HG03378 (cell line): ENCODE data around the gene SYK.
"Not testable (repeated sequence)": the region's sequence is repeated elsewhere in the genome, so short reads cannot be mapped to it uniquely, and the experiment has no call there.

ENCODE experiments used
- ATAC-seq: cut with Tn5 transposase; IDR thresholded peaks from one replicate; pipeline ENCODE4 v1.9.1; 2021; ENCODE audit warnings: mild to moderate bottlenecking, moderate library complexity; ENCODE audit not compliant: unreplicated experiment

The SYK gene

GRCh38 chr9:90872835-90873294, 71.2 kb downstream of the SYK start:
- ATAC-seq, result no peak

DNA sequence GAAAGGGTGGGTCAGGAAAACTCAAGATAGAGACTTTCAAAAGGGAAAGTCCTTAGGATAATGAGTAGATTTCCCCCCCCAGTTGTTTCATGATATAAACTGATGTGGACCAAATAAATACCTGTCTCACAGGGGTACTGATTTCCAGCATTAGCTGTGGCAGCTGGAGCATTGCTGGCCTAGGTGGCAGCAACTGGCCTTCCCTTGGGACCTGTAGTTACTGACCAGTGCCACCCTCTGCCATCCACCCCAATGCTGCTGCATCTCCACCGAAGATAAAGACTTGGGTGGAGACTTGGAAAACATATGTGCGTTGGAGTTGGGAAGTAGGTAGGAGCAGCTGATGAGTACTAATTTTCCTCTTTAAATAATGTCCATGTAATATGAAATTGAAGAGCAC, 71.8 kb downstream of the SYK start:
- ATAC-seq, result no peak

DNA sequence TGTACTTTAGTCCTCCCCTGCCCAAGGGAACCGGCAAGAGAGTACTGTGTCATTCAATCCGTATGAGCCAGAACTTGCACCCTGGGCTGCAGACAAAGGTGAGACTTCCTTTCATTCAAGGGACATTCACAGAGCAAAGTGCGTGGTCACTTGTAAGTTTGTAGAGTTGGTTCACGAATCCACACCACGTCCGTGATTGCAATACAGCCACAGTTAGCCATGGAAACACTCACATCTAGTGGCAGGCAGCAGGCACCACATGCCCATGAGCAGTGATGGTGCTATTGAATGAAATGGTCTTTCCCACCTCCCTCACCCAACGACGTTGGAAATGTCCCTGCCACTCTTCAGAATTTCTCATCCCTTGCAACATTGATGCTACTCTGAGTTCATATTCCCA, 72.6 kb downstream of the SYK start:
- ATAC-seq, result no peak

DNA sequence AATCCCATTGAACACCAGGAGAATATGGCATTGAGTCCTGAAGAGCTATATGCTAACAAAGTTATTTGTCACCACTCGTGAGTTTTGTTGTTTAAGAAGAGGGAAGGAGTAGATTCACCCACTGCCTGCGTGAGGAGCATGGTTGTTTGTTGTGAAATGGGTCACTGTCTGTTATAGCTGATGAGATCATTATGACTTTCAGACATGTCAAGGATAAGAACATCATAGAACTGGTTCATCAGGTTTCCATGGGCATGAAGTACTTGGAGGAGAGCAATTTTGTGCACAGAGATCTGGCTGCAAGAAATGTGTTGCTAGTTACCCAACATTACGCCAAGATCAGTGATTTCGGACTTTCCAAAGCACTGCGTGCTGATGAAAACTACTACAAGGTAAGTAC, 76.9 kb downstream of the SYK start:
- no peak for ATAC-seq

- ATAC-seq, result no peak
These were observed 78.4 kb downstream of the SYK start for GRCh38 chr9:90880066-90880465.

DNA sequence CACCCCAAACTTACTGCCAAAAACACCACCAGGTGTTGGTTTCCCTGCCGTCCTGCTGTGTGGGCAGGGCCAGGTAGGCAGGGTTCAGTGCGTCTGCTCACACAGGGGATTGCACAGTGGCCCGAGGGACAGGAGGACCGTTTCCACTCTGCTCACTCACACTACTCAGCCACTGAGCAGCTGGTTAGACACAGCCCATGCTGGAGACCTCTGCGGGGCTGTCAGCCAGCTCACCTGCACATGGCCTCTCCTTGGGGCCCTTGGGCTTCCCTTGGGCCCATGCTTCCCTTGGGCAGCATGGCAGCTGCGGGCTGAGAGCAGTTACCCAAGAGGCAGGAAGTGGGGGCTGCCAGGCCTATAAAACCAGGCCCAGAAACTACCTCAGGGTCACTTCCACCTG, 79.0 kb downstream of the SYK start:
- no peak for ATAC-seq

- no peak for ATAC-seq
These were observed 80.0 kb downstream of the SYK start for GRCh38 chr9:90881648-90882047.

DNA sequence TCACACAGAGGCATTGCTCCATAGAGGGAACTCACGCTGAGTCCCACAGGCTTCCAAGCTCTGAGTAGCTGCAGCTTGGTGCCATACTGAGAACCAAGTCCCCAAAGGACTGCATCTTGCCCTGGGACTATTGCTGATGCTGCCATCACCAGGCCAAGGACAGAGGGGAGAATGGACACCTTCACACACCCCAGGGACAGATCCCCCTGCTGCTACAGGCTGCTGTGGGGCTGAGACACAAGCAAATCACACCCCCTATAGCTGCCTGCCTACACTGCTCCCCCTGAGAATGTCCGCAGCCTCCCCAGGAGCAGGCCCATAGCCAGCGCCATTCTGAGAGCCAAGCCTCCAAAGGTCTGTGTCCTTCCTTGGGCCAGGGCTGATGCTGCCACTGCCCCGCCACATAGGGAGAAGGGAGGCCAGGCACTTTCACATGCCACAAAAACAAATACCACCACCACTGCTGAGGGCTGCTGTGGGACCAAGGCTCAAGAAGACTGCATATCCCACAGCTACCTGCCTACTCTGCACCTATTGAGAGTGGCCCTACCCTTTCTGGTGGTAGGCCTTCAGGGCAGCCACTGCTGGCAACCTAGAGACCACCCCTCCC, 81.5 kb downstream of the SYK start:
- no peak for ATAC-seq

- no peak for ATAC-seq
These were observed 82.0 kb downstream of the SYK start for GRCh38 chr9:90883661-90884060.

DNA sequence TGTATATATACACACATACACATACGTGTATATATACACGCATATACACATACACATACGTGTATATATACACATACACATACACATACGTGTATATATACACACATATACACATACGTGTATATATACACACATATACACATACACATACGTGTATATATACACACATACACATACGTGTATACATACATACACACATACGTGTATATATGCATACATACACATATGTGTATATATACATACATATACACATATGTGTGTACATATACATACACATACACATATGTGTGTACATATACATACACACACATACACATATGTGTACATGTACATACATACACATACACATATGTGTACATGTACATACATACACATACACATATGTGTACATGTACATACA, 82.6 kb downstream of the SYK start:
- no peak for ATAC-seq

DNA sequence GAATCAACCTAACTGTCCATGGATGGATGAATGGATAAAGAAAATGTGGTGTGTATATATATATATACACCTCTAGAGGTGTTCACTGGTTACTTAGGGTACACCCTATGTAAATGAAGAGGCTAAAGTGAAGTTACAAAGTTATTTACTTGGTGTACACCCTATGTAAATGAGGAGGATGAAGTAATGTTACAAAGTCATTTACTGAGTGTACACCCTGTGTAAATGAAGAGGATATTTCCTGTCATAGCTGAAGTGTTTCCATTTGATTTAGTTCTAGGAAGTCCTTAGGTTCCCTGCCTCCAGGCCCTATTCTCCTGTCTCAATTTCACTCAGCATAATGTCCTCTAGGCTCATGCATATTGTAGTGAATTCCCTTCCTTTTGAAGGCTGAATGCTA, 85.2 kb downstream of the SYK start:
- not testable (repeated sequence) for ATAC-seq

DNA sequence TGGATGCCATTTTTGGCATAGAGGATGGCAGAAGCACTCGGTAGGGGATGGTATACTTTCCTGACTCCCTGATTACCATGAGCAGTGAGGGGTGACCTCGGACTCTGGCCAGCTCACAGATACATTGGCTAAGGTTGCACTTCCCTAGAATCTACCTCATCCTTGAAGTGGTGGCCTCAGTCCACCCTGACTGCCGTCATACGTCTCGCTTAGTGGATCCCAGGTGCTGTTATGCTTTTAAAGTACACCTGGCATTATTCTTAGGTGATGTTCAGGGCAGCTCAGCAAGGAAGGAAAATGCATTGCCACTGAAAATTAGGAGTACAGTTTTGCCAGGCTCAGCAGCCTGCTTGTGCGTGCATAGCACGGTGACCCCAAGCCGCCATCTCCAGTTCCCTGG, 87.3 kb downstream of the SYK start:
- no peak for ATAC-seq

GRCh38 chr9:90890146-90890810, 88.7 kb downstream of the SYK start:
- no peak for ATAC-seq

GRCh38 chr9:90891308-90892040, 89.9 kb downstream of the SYK start:
- ATAC-seq, result no peak

DNA sequence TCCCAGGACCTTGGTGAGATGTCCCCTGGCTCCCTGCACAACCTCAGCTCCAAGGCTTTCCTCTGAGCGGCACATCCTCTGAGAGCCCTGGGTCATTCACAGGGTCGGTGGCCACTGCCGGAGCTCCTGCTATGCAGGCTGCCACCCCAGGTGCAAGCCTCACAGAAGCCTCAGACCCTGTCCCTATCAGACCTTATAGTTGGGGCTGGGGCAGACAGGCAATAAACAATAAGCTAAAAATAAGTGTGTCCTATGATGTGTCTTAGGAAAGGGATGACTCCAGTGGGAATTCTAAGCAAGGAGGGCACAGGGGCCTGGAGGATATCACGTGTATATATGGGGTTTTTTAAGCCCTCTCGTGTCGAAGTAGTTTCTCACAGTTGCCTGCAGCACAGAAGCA, 91.3 kb downstream of the SYK start:
- no peak for ATAC-seq

DNA sequence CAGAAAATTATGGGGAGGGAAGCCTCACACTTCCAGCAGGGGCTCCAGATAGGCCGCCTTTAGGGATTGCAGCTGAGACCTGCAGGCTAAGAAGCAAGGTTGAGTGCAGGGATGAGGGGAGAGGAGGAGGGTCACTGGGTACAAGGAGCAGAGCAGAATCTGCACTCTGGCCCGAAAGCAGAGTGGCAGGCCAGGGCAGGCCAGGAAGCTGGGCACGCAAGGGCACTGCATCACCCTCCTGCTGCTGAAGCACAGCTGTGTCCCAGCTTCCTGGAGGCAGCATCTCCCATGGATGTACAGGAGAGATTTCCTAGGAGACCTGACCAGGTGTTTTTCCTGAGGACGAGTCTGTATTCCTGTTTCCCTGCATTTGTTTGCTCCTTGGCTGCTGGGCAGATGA, 92.1 kb downstream of the SYK start:
- no peak for ATAC-seq

- no peak for ATAC-seq
These were observed 93.5 kb downstream of the SYK start for GRCh38 chr9:90894986-90895687.

- no peak for ATAC-seq
These were observed 94.2 kb downstream of the SYK start for GRCh38 chr9:90895786-90896185.

DNA sequence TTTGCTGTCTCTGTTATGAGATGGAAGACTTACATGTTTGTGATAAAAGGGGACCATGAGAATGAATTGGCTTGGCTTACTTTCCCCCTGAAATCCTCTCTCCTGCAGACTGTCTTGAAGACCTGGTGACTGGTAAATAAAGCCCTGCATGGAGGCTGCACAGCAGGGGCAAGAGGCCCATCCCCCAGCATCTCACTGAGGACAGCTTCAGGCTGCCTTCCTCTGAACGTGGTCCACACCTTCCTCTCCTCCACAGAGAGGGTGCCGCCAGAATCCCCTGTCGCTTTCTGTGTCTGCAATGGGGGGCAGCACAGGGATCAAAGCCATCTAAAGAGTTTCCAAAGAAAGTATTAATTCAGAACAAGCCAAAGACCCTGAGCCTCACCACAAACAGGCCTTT, 94.6 kb downstream of the SYK start:
- no peak for ATAC-seq

GRCh38 chr9:90898228-90898627, 96.6 kb downstream of the SYK start:
- ATAC-seq, result no peak

DNA sequence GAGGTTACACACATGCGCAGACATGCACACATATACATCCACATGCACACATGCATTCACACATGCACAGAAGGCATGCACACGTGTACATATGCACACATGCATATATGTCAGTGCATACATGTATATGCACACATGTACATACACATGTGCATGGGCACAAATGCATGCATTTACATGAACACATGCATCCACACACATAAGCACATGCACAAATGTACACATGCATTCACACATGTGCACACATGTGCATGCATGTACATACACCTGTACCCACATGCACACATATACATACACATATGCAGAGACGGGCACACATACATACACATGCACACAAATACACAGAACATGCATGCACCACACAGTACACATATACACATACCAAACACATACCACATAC, 97.7 kb downstream of the SYK start:
- ATAC-seq, result no peak

DNA sequence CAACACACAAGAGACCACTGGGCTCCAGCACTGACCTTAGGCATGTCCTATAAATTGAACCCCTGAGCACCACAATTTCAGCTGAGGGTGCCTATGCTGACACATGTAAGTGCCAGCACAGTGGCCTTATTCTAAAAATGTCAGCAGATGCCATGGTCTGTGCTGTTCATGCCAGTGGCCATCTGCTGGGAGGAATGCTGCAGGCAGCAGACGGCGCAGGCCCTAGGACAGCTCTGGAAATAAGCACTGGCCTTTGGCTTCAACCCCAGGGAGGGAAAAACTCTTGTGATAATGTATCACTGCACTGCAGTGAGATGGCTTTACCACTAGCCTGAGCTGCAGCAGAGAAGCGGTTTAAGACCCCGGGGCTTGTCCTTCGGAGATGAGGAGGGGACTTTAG, 98.5 kb downstream of the SYK start:
- ATAC-seq, result no peak
